HG02759 (cell line): Measurements from ENCODE around the gene PFKFB4.
A peak's percentile ranks its signal among the peaks of the same experiment; 100 is the strongest.
"Not testable (repeated sequence)": the region's sequence is repeated elsewhere in the genome, so short reads cannot be mapped to it uniquely, and the experiment has no call there.

ENCODE experiments used
- ATAC-seq: cut with Tn5 transposase; IDR thresholded peaks from one replicate; pipeline ENCODE4 v1.9.1; 2021; ENCODE audit warnings: mild to moderate bottlenecking, moderate library complexity; ENCODE audit not compliant: unreplicated experiment

PFKFB4 gene

DNA sequence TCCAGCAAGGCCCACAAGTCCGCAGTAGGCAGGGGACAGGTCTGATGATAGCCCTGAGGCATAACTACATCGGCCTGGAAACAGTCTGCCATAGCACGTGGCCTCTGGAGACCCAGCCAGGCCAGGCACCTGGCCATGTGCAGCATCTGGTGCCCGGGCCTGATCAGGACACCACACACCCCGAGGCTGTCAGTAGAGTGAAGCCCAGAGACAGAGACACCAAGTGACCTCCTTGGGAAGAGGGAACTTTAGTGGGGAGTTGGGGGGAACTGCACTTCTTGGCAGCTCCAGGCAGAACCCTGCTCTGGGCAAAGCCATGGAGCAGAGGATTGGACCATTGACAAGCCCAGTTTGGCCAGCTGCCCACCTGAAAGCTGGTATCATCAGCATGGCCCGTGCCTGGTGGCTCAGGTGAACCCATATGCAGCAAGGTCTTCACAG lies 53.9 kb downstream of the PFKFB4 start:
- no peak for ATAC-seq

DNA sequence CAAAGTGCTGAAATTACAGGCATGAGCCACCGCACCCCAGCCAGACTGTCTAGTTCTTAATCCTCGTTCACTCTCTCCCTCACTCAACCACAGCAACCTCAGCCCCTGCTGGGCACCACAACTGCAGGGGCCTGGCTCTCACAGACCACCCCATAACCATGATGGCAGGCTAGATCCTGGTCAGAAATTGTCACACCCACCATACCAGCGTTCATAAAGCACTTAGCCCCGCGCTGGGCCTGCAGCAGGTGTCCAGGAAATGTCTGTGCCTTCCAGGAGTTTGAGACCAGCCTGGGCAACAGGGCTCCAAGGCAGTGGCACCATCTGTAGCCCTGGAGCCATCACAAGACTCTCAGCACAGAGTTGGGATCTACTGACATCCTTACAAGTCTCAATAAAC lies 54.5 kb downstream of the PFKFB4 start:
- no peak for ATAC-seq

DNA sequence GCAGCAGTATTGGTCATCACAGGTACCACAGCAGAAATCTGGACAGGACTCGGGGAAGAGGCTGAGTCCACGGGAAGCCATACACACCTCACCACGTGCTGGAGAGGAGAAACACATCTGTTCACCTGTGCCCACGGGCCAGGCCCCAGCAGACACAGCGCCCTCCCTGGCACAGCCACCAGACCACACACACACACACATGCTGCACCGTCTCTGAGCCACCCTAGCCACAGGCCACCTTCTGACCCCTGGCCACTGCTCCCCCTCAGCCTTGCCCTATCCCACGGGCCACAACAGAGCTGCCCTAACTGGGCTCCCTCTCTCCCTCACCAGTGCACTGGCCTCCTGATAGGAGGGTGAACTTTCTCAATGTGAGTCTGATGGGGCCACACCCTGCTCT lies 55.4 kb downstream of the PFKFB4 start:
- ATAC-seq = no peak

DNA sequence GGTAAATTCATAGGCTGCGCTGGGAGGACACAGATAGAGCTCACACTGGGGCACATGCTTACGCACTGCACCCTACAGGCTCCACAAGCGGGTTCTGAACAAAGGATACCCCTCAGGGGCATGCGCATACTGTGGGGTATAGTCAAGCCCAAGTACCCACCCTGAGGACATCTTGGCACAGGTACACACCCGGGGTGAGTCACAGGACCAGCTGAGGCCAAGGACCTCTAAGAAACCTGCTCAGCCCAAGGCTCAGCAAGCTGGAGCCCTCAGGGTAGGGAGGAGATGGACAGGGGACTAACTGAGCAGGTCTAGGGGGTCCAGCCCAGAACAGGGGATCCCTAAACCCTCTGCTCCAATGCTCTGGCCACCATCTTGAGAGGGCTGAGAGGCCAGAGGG lies 55.9 kb downstream of the PFKFB4 start:
- no peak for ATAC-seq

DNA sequence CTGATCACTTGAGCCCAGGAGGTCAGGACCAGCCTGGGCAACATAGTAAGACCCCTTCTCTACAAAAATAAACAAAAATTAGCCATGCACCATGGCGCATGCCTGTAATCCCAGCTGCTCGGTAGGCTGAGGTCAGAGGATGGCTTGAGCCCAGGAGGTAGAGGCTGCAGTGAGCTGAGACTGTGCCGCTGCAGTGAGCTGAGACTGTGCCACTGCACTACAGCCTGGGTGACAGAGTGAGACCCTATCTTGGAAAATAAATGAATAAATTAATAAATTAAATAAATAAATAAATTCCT lies 63.5 kb downstream of the PFKFB4 start:
- no peak for ATAC-seq

DNA sequence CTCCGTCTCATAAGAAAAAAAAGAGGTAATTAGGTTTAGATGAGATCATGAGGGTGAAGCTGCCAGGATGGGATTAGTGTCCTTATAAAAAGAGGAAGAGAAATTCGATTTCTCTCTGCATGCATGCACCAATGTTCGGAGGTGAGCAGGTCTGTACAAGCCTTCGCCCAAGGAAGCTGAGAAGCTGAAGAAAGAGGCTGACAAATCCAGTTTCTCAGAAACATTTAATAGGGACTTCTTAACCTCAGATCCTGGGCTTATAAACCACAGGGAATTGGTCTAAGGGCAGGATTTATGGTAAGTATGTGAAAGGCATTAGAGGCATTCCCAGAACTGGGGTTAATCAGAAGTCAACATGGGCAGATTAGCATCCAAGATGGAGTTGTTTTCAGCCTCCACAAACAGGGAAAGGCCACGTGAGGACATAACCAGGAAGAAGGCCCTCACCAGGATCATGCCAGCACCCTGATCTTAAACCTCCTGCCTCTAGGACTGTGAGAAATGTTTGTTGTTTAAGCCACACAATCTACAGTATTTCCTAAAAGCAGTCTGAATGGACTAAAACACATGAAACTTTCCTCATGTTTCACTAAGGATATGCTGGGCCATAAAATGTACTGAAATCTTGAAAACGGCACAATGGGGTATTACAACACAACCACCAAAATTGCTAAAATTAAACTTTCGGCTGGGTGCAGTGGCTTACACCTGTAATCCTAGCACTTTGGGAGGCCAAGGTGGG lies 64.0 kb downstream of the PFKFB4 start:
- no peak for ATAC-seq

DNA sequence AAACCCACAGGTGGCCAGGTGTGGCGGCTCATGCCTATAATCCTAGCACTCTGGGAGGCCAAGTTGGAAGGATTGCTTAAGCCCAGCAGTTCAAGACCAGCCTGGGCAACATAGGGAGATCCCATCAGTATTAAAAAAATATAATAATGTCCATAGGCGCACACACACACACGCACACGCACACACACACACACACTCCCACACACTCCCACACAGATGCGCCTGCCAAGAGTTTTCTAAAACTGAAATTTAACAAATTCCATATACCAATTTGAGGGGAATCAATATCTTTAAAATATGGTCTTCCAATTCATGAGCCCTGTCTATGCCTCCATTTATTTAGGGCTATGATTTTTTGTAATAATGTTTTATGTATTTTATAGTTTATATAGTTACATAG lies 69.7 kb downstream of the PFKFB4 start:
- no peak for ATAC-seq

DNA sequence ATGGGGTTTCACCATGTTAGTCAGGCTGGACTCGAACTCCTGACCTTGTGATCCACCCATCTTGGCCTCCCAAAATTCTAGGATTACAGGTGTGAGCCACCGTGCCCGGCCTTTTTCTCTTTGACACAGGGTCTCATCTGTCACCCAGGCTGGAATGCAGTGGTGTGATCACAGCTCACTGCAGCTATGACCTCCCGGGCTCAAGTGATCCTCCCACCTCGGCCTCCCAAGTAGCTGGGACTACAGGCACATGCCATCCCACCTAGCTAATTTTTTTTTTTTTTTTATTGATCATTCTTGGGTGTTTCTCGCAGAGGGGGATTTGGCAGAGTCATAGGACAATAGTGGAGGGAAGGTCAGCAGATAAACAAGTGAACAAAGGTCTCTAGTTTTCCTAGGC lies 73.8 kb downstream of the PFKFB4 start:
- ATAC-seq = not testable (repeated sequence)

DNA sequence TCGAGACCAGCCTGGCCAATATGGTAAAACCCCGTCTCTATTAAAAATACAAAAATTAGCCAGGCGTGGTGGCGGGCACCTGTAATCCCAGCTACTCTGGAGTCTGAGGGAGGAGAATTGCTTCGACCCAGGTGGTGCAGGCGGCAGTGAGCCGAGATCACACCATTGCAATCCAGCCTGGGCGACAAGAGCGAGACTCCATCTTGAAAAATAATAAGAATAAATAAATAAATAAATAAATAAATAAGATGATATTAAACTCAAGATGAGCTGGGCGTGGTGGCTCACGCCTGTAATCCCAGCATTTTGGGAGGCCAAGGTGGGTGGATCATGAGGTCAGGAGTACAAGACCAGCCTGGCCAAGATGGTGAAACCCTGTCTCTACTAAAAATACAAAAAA lies 75.7 kb downstream of the PFKFB4 start:
- ATAC-seq = not testable (repeated sequence)

DNA sequence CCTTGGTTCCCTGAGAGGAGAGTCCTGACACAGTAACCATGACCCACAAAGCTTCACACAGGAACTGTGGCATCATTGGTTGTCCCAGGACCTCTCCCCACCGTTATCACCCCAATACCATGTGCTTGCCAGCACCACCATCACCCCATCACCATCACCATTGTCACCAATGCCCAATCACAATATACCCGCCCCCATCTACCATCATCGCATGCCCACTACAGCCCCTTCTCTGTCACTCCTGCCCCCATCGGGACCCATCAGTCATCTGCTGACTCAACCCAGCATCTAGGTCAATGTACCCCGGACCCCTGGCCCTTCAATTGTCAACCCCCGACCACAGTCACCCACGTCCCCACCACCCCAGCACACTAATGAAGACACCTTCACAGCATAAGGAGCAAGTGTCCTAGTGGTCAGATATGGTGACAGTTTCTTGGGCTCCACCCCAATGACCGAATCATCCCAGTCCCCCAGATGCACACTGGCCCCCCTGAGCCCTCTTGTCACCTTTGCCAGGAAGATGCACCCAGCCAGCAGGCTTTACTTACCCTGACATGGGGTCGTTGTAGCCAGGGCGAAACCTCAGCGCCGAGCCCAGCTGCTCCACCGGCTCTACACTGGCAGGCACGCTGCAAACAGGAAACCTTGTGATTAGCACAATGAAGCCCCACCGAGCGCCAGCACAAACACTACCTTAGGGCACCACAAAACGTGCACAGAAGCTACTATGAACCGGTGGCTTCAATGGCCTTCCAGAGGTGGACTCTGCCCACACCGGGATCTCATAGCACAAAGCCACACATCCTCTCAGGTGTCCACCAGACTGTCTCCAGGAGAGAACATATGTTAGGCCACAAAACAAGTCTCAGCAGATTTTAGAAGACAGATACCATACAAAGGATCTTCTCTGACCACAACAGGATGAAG lies 77.7 kb downstream of the PFKFB4 start:
- peak; percentile 52 for ATAC-seq

DNA sequence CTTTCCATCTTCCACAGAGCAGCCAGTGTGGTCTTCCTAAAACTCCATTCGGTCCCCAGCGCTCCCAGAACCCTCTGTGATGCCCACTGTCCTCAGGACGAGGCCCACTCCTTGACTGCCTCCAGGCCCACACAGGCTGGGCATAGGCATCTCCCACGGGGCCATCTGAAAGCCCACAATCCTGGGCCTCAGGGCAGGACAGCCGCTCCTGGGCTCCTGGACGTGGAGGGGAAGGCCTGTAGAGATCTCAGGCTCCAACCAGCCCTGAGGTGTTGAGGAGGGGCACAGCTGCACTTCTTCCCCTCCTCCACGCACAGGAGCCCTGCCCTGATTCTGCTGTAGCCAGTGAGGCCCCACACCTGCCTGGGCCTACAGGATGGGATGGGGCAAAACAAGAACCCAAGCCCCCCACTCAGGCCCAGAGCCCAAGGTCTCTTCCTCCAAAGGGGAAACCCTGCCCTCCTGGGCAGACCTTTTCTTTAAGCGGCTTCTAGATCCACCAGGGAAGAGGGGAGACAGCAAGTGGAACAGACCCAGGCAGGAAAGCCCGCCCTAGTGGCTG lies 78.6 kb downstream of the PFKFB4 start:
- no peak for ATAC-seq

DNA sequence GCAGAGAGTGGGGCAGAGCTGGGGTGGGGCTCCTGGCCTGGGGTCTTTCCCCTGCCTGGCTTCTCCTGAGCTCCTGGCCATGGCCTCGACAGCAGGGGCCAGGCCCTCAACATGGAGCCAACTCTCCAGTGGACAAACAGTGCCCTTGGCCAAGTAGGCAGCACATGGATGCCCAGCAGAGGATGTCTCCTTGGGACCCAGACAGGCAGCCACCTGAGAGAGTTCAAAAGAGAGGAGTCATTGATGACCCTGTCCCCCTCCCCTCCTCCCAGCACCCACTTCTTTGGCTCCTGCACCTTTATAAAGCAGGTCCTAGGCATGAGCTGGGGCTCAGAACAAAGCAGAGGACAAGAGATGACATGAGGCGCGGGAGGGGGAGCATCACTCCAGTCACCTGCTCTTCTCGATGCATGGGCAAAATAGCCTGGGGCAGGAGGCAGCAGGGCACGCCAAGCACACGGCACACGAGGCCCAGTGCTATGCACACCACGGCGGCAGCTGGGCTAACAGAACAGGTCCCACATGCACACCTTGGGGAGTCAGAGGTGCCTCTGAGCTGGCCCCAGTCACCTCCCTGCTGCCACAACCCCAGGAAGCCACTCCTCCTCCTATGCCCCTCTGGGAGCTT lies 80.1 kb downstream of the PFKFB4 start:
- no peak for ATAC-seq

DNA sequence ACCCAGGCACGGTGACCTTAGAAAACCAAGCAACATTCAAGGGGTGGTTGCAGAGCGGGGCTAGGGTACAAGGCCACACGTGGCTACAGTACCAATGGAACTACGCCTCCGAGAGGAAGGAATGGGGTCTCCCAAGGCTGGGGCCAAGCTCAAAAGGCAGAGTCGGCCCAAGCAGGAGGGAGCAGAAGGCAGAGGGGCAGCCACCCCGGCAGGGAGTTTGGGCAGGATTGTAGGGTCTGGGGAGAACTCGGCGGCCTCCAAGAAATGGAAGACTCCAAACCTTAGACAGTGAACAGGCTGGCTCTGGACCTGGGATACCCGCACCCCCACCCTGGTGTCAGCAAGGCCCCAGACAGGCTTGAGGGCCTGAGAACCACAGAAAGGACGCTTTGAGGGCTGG lies 81.4 kb downstream of the PFKFB4 start:
- ATAC-seq = no peak

DNA sequence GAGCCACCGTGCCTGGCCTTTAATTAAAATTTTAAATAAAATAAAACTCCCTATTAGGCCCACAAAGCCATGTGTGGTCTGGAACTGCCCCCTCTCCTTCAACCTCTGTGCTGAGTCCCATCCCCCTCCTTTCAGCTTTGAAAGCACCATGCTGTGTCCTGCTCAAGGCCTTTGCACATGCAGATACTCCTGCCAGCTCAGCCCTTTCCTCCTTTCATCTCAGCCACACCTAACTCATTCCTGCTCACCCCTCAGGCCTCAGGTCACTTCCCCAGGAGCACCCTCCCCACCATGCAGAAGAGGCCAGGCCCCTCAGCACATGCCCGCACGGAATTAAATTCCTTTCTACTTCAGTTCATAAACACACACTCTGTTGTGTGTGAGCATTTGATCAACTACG lies 82.0 kb downstream of the PFKFB4 start:
- no peak for ATAC-seq

DNA sequence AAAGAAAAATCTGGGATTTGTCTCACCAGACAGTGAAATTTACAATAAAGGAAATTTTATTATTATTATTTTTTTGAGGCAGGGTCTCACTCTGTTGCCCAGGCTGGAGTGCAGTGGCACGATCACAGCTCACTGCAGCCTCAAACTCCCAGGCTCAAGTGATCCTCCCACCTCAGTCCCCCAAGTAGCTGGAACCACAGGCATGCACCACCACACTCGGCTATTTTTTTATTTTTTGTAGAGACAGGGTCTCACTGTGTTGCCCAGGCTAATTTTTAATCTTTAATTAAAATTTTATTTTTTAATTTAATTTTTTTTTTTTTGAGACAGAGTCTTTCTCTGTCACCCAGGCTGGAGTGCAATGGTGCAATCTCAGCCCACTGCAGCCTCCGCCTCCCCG lies 82.6 kb downstream of the PFKFB4 start:
- not testable (repeated sequence) for ATAC-seq

DNA sequence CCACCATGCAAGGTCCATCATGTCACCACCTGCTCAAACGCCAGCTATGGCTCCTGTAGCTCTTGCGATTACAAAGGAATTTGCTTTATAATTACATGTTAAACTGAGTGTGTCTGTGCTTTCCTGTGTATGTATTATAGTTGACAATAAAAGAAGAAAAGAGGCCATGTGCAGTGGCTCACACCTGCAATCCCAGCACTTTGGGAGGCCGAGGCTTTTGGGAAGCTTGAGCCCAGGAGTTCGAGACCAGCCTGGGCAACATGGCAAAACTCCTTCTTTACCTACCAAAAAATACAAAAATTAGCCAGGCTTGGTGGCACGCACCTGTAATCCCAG lies 83.0 kb downstream of the PFKFB4 start:
- ATAC-seq = no peak

DNA sequence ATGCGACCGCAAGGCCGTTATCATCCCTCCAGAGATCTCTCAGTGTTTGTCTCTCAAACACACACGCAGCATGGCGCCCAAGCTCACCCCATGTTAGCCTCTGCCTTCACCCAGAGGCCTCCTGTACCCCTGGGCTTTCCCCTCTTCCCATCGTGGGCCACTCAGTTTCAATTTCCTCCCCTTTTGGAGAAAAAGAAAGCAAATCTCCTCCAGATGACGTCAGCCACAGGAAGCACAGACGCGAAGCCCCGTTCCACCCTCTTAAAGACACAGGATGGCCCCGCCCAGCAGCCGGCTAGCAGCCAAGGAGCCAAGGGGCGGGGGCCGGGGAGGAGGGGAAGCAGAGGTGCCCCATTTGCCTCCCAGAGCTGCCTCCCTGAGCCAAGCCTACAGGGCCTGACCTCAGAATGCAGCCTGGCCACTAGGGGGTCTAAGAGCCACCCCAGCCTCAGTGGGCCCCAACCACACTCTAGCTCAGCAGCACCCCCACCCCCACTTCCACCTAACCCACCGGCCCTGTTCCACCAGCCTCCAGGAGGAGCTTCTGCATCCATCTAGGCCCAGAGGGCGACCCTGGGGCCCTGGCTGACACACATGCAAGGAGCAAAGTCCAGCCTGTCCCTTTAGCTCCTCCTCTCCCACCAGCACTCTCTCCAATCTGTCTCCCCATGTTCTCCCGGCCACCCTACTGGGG lies 83.5 kb downstream of the PFKFB4 start:
- peak; percentile 86 for ATAC-seq

DNA sequence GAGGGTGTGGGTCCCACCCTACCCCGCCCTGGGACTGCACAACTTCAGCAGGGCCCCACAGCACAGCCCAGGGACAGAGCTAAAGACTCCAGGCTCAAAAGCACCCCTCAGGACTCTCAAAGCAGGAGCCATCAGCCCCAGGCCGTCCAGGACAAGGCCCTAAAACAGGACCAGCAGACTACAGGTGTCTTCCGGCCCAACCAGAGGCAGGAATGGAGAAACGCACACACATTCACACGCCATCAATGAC lies 84.0 kb downstream of the PFKFB4 start:
- no peak for ATAC-seq

DNA sequence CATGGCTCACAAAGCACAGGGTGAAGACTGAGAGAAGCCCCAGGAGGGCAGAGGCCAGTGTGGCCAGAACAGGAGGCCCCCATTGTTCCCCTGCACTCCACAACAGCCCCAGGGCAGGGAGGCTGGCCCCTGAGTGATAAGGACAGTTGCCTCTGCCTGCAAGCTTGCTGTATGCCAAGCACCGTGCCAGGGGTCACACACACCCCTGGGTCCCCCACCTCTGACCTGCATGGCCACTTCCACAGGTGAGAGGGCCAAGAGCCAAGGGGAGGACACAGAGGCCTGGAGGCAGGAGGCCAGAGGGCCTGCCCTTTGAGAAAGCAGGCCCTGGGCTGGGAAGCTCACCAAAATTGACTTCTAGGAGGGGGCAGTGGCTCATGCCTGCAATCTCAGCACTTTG lies 86.3 kb downstream of the PFKFB4 start:
- no peak for ATAC-seq

DNA sequence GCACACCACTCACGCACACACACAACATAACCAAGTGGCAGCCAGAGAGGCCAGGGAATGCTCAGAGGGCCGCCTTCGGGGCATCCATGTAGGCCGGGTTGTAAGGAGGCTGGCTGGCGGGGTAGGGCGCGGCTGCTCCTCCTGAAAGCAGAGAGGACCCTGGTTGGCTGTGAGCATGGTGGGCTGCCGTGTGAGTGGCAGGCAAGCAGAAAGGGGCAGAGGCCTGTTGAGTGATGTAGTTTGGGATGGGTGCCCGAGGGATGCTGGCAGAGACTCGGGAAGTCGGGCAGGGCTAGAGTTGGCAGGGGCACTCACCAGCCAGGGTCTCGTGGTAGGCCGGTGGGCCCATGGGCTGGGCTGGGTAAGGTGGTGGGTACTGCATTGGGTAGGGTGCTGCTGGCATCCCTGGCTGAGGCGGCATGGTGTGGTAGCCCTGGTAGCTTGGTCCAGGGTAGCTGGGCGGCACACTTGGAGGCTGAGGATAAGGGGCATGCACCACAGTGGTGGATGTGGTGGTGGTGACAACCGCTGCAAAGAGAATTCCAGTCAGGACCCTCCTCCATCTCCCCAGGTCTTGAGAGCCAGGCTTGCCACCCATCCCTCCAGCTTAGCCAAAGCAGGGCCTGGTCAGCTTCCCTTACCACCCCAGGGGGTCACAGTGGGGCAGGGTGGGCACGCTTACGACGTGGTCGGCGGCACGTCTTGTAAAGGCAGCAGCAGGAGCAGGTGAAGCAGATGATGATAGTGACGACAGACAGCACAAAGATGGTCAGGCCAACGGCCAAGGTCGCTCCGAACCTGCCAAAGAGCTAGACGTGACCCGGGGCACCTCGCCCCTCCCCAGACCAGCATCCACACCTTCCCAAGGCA lies 87.3 kb downstream of the PFKFB4 start:
- ATAC-seq = no peak
